Gastrocnemius medialis (tissue), 4 donors: ENCODE results near the gene RHOT2. TPM values are rescaled to one million over a fixed set of nuclear protein-coding genes. Genes with fewer than 3 reads are reported as not detected.

Source experiments
- ATAC-seq, 2 donors: fragments of 150-250 bp; one replicate each; pipeline ENCODE4 v1.9.1; 2016
- DNase-seq, 2 donors: peaks; one replicate each; pipeline ENCODE4 v3.0.0-alpha.2; 2019
- H3K27ac ChIP-seq, 4 donors: fragments of 200-600 bp; sonication (generic); 1 replicate in 1 of 4; 2 replicates in 3 of 4; pipeline ENCODE4 v1.5.1; 2016 to 2018; ENCODE audit warnings: mild to moderate bottlenecking in 2 of 4, moderate library complexity in 1 of 4
- H3K27me3 ChIP-seq, 3 donors: fragments of 200-600 bp; sonication (generic) in 2 of 3; 1 replicate in 1 of 3; 2 replicates in 2 of 3; pipeline versions ENCODE4 v1.5.1 to v1.6.0; 2016 to 2019; ENCODE audit warnings: mild to moderate bottlenecking in 1 of 3, moderate library complexity in 1 of 3
- H3K36me3 ChIP-seq, 2 donors: fragments of 200-600 bp; sonication (generic) in 1 of 2; one replicate each; pipeline ENCODE4 v1.5.1; 2017 to 2018
- H3K4me1 ChIP-seq, 2 donors: fragments of 200-600 bp; sonication (generic) in 1 of 2; one replicate each; pipeline ENCODE4 v1.5.1; 2016 to 2017; ENCODE audit warnings: mild to moderate bottlenecking in 2 of 2
- H3K4me3 ChIP-seq, 4 donors: fragments of 200-600 bp; sonication (generic) in 3 of 4; 1 replicate in 1 of 4; 2 replicates in 3 of 4; pipeline ENCODE4 v1.5.1; 2016 to 2019; ENCODE audit warnings: mild to moderate bottlenecking in 2 of 4
- H3K9me3 ChIP-seq, 3 donors: fragments of 200-600 bp; sonication (generic) in 2 of 3; 1 replicate in 1 of 3; 2 replicates in 2 of 3; pipeline ENCODE4 v1.5.1; 2016 to 2019
- POLR2A ChIP-seq, 2 donors: fragments of 450-650 bp; IDR thresholded peaks; one replicate each; pipeline ENCODE4 v1.6.1; 2017; ENCODE audit warnings: antibody characterized with exemption in 2 of 2, mild to moderate bottlenecking in 2 of 2, moderate library complexity in 2 of 2
- in situ Hi-C, 4 donors: fragments of 200-750 bp; cut with MboI; loops; one replicate each; pipeline versions ENCODE4 v1.15.0 to v1.8.0; 2017; ENCODE audit warnings: low sequenced_read_pairs in 4 of 4
- intact Hi-C: fragments of 100-400 bp; cut with DNase I; formaldehyde crosslinking; loops from one replicate; pipeline ENCODE4 v1.15.1; 2023; ENCODE audit warnings: low total_unique reads
- total RNA-seq, 4 donors: library from RNA; depleted of rRNA; stranded (reverse); fragments of >200 nt; gene quantifications; one replicate each; pipeline versions ENCODE4 v1.1.0 to v1.2.3, GENCODE V29; 2016
- TF ChIP-seq, protein P1 (sequence below), 5 experiments: fragments of 450-650 bp in 3 of 5; fragments of 200-600 bp in 2 of 5; sonication (generic) in 2 of 5; IDR thresholded peaks in 4 of 5; conservative IDR thresholded peaks in 1 of 5; 1 replicate in 4 of 5; 2 replicates in 1 of 5; pipeline ENCODE4 v1.5.1; 2016 to 2019; ENCODE audit warnings: antibody characterized with exemption in 5 of 5, mild to moderate bottlenecking in 3 of 5, moderate library complexity in 3 of 5

Gene RHOT2
- total RNA-seq, 4 donors from 2014 or later: 20.9 to 41.6 (median 27.3) TPM

DNA sequence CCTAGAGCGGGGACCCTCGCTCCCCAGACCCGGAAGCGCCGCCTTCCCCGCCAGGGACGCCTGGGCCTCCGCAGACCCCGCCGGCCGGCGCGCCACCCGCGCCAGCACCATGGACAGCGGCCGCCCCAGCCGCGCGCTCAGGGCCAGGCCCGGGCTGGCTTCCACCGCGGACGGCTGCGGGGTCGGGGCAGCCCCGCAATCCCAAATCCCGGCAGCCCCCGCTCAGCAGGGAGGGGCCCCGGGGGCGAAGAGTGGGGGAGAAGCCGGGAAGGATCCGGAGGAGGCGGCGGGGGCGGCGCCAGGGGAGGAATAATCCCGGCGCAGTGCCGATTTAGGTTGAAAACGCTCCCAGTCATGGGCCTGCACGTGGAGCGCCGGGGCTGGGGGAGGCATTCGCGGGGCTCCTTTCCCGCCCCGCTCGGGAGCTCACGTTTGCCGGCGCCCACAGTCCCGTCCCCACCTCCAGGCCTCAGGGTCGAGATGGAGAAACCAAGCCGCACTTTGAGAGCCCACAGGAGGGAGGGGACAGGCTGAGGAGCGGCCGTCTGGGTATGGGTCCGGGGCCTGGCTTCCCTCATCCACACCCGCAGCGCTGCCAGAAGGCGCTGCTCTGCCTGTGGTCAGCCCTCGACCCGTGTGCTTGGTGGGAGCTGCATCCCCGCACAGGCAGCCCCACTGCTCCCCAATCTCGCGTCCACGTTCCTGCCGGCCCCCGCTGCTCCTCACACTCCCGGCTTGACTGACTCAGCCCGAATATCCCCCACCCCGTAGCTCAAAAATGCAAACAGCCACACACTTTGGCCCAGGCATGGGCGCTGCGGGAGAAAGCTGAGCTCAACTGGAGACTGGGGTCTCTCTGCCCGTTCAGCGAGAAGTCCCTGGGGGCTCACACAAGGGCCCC is 33.0 kb downstream of the RHOT2 start:
- no peaks in the 10 kb centered on the region for H3K9me3 ChIP-seq
- no peak for DNase-seq
- in situ Hi-C loops (no loop called here), intact Hi-C loops (no loop called here)
- H3K27ac ChIP-seq: no peak overlapping the region
- TF ChIP-seq, protein P1, sequence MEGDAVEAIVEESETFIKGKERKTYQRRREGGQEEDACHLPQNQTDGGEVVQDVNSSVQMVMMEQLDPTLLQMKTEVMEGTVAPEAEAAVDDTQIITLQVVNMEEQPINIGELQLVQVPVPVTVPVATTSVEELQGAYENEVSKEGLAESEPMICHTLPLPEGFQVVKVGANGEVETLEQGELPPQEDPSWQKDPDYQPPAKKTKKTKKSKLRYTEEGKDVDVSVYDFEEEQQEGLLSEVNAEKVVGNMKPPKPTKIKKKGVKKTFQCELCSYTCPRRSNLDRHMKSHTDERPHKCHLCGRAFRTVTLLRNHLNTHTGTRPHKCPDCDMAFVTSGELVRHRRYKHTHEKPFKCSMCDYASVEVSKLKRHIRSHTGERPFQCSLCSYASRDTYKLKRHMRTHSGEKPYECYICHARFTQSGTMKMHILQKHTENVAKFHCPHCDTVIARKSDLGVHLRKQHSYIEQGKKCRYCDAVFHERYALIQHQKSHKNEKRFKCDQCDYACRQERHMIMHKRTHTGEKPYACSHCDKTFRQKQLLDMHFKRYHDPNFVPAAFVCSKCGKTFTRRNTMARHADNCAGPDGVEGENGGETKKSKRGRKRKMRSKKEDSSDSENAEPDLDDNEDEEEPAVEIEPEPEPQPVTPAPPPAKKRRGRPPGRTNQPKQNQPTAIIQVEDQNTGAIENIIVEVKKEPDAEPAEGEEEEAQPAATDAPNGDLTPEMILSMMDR (IDR thresholded peaks at IDR 0.05 in 4 of 5, conservative IDR thresholded peaks at IDR 0.05 in 1 of 5): no peak
- TF ChIP-seq POLR2A (IDR thresholded peaks at IDR 0.05): no peak
- no peaks in the 10 kb centered on the region for H3K36me3 ChIP-seq
- no peaks in the 10 kb centered on the region for H3K4me1 ChIP-seq
- H3K27me3 ChIP-seq: peaks cover 70 to 79% (median 78%) of the 10 kb centered on the region in 3 donors
- no peak overlapping the region for H3K4me3 ChIP-seq
- no peak for ATAC-seq

DNA sequence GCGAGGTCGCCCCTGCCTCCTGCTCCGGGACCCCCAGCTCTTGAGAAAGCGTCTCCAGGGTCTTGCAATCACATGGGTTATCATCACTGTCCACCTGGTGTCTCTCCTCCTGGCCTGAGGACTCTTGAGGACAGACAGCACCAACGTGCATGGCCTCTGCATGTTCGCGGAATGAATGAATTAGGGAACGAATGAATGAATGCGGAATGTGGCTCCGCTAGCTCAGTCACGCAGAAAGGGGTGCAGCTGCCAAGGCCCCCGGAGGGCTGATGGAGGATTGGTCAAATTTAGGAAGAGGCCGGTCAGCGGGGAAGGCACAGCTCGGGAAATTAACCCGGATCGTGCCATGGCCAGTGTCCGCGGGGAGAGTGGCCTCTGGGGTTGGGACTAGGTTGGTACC is 34.4 kb downstream of the RHOT2 start:
- ATAC-seq (no peak), DNase-seq (no peak)
- Histone ChIP-seq H3K4me3 (no peak overlapping the region), H3K4me1 (peaks cover 0 to 4% of the 10 kb centered on the region in 2 donors), H3K9me3 (no peaks in the 10 kb centered on the region), H3K27ac (no peak overlapping the region), H3K27me3 (peaks cover 72 to 81% (median 79%) of the 10 kb centered on the region in 3 donors), H3K36me3 (no peaks in the 10 kb centered on the region)
- TF ChIP-seq, protein P1 (IDR thresholded peaks at IDR 0.05 in 4 of 5, conservative IDR thresholded peaks at IDR 0.05 in 1 of 5): no peak
- no peak for TF ChIP-seq POLR2A (IDR thresholded peaks at IDR 0.05)
- in situ Hi-C loops (no loop called here), intact Hi-C loops (no loop called here)

DNA sequence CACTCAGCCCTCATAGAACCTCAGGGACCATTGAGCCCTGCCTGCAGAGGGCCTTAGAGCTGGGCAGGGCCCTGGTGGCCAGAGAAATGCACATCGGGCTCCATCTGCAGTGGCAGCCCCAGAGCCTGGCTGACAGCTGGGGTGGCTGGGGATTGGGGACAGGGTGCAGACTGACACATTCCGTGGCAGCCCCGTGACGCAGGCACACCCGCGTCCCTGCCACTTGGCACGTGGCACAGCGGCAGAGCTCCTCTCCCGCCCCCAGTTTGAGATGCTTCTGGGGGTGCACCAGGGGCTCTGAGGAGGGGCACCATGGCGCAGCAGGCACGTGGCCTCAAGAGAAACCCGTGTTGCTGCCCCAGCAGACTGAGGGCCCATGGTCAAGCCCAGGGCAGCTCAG is 35.5 kb downstream of the RHOT2 start:
- DNase-seq (no peak), ATAC-seq (no peak)
- Histone ChIP-seq H3K9me3 (no peaks in the 10 kb centered on the region), H3K36me3 (no peaks in the 10 kb centered on the region), H3K4me1 (peaks cover 0 to 4% of the 10 kb centered on the region in 2 donors), H3K27ac (no peak overlapping the region), H3K27me3 (peaks cover 76 to 87% (median 84%) of the 10 kb centered on the region in 3 donors), H3K4me3 (no peak overlapping the region)
- intact Hi-C loops (no loop called here), in situ Hi-C loops (no loop called here)
- TF ChIP-seq, protein P1 (IDR thresholded peaks at IDR 0.05 in 4 of 5, conservative IDR thresholded peaks at IDR 0.05 in 1 of 5): no peak
- TF ChIP-seq POLR2A (IDR thresholded peaks at IDR 0.05): no peak

DNA sequence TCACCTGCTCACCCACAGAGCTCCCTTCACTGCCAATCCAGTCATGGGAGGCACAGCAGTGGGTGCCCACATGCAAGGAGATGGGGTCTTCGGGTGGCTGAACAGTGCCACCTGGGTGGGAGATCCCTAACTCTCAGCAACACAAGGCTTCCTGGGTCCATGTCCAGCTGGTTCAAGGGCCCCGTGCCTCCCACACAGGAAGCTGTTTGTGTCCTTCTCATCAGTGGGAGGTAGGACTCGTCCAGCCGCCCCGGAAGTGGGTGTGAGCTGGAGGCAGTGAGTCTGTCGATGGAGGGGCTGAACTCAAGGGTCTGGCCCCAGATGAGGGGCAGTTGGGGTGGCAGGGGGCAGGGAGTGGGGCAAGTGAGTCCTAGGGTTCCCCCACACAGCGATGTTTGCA is 36.1 kb downstream of the RHOT2 start:
- Histone ChIP-seq H3K4me3 (no peak overlapping the region), H3K27me3 (peaks cover 78 to 90% (median 88%) of the 10 kb centered on the region in 3 donors), H3K36me3 (no peaks in the 10 kb centered on the region), H3K27ac (no peak overlapping the region), H3K4me1 (peaks cover 0 to 4% of the 10 kb centered on the region in 2 donors), H3K9me3 (no peaks in the 10 kb centered on the region)
- TF ChIP-seq, protein P1 (IDR thresholded peaks at IDR 0.05 in 4 of 5, conservative IDR thresholded peaks at IDR 0.05 in 1 of 5): no peak
- no peak for TF ChIP-seq POLR2A (IDR thresholded peaks at IDR 0.05)
- intact Hi-C loops: no loop called here
- DNase-seq: no peak
- ATAC-seq: no peak
- in situ Hi-C loops: no loop called here
